Ureter (tissue), 1 donor: ENCODE data around the gene RNH1. TPM values are rescaled to one million over a fixed set of nuclear protein-coding genes. Genes with fewer than 3 reads are reported as not detected.

ENCODE experiments used
- DNase-seq: peaks from one replicate; pipeline ENCODE4 v3.0.0-alpha.2; 2020; ENCODE audit warnings: low spot score
- total RNA-seq: library from RNA; stranded (reverse); gene quantifications from one replicate; pipeline ENCODE4 v1.2.4, GENCODE V29; 2023
- donor health status: DM: yes; HTN: yes; CAD: no.

RNH1 gene
- total RNA-seq, result 182 TPM

- DNase-seq, result peak; percentile 99
Observed at GRCh38 chr11:506995-507726, at the start of gene RNH1. RNH1 (minus strand) TSS chr11:507242; CDS start chr11:502162, 5,080 bp downstream.

GRCh38 chr11:555780-556661 is 49.0 kb upstream of the RNH1 start:
- DNase-seq, result no peak

GRCh38 chr11:555227-555779 is 48.3 kb upstream of the RNH1 start:
- DNase-seq, result no peak

GRCh38 chr11:554428-555226 is 47.6 kb upstream of the RNH1 start:
- DNase-seq, result no peak

GRCh38 chr11:553988-554340 is 46.9 kb upstream of the RNH1 start:
- DNase-seq, result no peak

- no peak for DNase-seq
Observed at GRCh38 chr11:553083-553987, 46.3 kb upstream of the RNH1 start.

- DNase-seq, result no peak
Observed at GRCh38 chr11:551596-551995, 44.6 kb upstream of the RNH1 start.

GRCh38 chr11:551131-551530 is 44.1 kb upstream of the RNH1 start:
- no peak for DNase-seq

GRCh38 chr11:550746-551085 is 43.7 kb upstream of the RNH1 start:
- no peak for DNase-seq

- DNase-seq, result no peak
Observed at GRCh38 chr11:550021-550745, 43.1 kb upstream of the RNH1 start.

- DNase-seq, result no peak
Observed at GRCh38 chr11:548700-549603, 41.9 kb upstream of the RNH1 start.

- no peak for DNase-seq
Observed at GRCh38 chr11:545171-545570, 38.1 kb upstream of the RNH1 start.

GRCh38 chr11:544817-545166 is 37.8 kb upstream of the RNH1 start:
- no peak for DNase-seq

GRCh38 chr11:541433-541885 is 34.4 kb upstream of the RNH1 start:
- DNase-seq, result peak; percentile 43

GRCh38 chr11:540583-541432 is 33.8 kb upstream of the RNH1 start:
- DNase-seq, result peak; percentile 40

GRCh38 chr11:539971-540481 is 33.0 kb upstream of the RNH1 start:
- peak; percentile 41 for DNase-seq

- DNase-seq, result peak; percentile 42
Observed at GRCh38 chr11:538431-539051, 31.5 kb upstream of the RNH1 start.
